Mesothelial cell of epicardium (in vitro differentiated cells): ENCODE data around the gene CLDN10. TPM values are rescaled to one million over a fixed set of nuclear protein-coding genes. Genes with fewer than 3 reads are reported as not detected.
A peak's percentile ranks its signal among the peaks of the same experiment; 100 is the strongest.

ENCODE experiments used
- DNase-seq, 2 experiments: peaks; one replicate each; pipeline ENCODE4 v3.0.0; 2021; ENCODE audit warnings: low spot score in 2 of 2; ENCODE audit not compliant: unreplicated experiment in 2 of 2
- H3K27ac Mint-ChIP-seq: 2 replicates; pipeline ENCODE4 v1.8.0; 2021; ENCODE audit warnings: mixed read lengths
- H3K27me3 Mint-ChIP-seq: 2 replicates; pipeline ENCODE4 v1.8.0; 2021; ENCODE audit warnings: low read depth, mixed read lengths
- H3K36me3 Mint-ChIP-seq: 2 replicates; pipeline ENCODE4 v1.8.0; 2021; ENCODE audit warnings: mixed read lengths
- H3K4me1 Mint-ChIP-seq: 2 replicates; pipeline ENCODE4 v1.8.0; 2021; ENCODE audit warnings: mixed read lengths
- H3K4me3 Mint-ChIP-seq: 2 replicates; pipeline ENCODE4 v1.8.0; 2021; ENCODE audit warnings: mild to moderate bottlenecking, moderate library complexity, mixed read lengths
- H3K9me3 Mint-ChIP-seq: 2 replicates; pipeline ENCODE4 v1.8.0; 2021; ENCODE audit warnings: mixed read lengths
- total RNA-seq: library from RNA; stranded (reverse); gene quantifications from 3 replicates; pipeline ENCODE4 v1.2.1, GENCODE V29; 2021
- TF ChIP-seq, protein P1 (sequence below): fragments of 200-600 bp; sonication (generic); IDR thresholded peaks from one replicate; pipeline ENCODE4 v1.5.0; 2021; ENCODE audit warnings: antibody characterized with exemption; ENCODE audit not compliant: unreplicated experiment

CLDN10 gene
- total RNA-seq, 1 donor from 2014 or later, result 1.5 TPM

DNA sequence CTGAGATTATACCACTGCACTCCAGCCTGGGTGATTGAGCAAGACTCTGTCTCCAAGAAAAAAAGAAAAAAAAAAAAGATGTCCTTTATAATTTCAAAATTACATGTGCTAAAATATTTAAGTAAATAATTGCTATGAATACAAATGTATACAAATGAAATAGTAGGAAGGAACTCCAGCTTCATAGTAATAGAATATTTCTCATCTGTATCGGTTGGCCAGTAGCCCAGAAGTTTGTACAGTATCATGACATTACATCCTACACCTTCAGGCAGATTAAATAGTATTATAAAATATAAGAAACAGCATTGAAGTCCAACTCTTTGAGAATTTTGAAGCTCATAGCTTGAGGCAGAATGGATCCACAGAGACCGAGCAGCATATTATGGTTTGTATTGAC lies 36.5 kb upstream of the CLDN10 start:
- Mint-ChIP-seq H3K27ac (no peak overlapping the region), H3K4me3 (no peak overlapping the region), H3K9me3 (peaks cover 1% of the 10 kb centered on the region), H3K27me3 (peaks cover 8% of the 10 kb centered on the region), H3K4me1 (no peaks in the 10 kb centered on the region), H3K36me3 (no peaks in the 10 kb centered on the region)
- TF ChIP-seq, protein P1, sequence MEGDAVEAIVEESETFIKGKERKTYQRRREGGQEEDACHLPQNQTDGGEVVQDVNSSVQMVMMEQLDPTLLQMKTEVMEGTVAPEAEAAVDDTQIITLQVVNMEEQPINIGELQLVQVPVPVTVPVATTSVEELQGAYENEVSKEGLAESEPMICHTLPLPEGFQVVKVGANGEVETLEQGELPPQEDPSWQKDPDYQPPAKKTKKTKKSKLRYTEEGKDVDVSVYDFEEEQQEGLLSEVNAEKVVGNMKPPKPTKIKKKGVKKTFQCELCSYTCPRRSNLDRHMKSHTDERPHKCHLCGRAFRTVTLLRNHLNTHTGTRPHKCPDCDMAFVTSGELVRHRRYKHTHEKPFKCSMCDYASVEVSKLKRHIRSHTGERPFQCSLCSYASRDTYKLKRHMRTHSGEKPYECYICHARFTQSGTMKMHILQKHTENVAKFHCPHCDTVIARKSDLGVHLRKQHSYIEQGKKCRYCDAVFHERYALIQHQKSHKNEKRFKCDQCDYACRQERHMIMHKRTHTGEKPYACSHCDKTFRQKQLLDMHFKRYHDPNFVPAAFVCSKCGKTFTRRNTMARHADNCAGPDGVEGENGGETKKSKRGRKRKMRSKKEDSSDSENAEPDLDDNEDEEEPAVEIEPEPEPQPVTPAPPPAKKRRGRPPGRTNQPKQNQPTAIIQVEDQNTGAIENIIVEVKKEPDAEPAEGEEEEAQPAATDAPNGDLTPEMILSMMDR, result no peak
- no peak for DNase-seq

DNA sequence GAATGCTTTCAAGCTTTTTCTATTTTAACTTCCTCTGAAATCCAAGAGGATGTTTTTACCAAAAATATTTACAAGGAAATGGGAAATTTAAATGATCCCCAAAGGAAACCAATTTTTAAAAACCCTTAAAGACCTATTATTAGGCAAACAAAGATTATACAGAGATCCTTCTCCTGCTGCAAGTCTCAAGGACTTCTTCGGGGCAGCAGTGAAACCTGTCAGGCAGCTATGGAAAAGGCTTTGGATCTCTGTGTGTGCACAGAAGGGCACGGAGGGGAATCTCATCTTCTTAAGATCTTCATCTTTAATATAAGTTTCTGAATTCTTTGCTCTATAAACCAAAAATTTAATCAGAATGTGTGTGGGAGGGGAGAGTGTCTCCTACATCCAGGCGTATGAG lies 36.0 kb upstream of the CLDN10 start:
- no peak overlapping the region for H3K27ac Mint-ChIP-seq
- H3K36me3 Mint-ChIP-seq, result no peaks in the 10 kb centered on the region
- peaks cover 4% of the 10 kb centered on the region for H3K9me3 Mint-ChIP-seq
- H3K27me3 Mint-ChIP-seq, result peaks cover 8% of the 10 kb centered on the region
- H3K4me3 Mint-ChIP-seq, result no peak overlapping the region
- TF ChIP-seq, protein P1, result no peak
- no peak for DNase-seq
- H3K4me1 Mint-ChIP-seq, result no peaks in the 10 kb centered on the region

DNA sequence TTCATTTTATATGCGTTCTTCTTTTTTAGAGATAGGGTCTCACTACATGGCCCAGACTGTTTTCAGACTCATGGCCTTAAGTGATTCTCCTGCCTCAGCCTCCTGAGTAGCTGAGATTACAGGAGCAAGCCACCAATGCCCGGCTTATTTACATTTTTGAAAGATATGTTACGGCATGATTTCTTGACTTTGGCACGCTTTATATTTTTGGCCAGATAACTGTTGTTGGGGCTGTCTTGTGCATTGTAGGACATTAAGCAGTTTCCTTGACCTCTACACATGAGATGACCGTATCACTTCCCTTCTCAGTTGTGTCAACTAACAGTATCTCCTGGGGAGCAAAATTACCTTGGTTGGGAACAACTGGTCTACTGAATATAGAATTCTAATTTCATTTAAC lies 28.9 kb upstream of the CLDN10 start:
- no peak overlapping the region for H3K4me3 Mint-ChIP-seq
- peaks cover 10% of the 10 kb centered on the region for H3K9me3 Mint-ChIP-seq
- TF ChIP-seq, protein P1, result no peak
- no peaks in the 10 kb centered on the region for H3K36me3 Mint-ChIP-seq
- no peak for DNase-seq
- no peak overlapping the region for H3K27ac Mint-ChIP-seq
- peaks cover 1% of the 10 kb centered on the region for H3K27me3 Mint-ChIP-seq
- no peaks in the 10 kb centered on the region for H3K4me1 Mint-ChIP-seq

DNA sequence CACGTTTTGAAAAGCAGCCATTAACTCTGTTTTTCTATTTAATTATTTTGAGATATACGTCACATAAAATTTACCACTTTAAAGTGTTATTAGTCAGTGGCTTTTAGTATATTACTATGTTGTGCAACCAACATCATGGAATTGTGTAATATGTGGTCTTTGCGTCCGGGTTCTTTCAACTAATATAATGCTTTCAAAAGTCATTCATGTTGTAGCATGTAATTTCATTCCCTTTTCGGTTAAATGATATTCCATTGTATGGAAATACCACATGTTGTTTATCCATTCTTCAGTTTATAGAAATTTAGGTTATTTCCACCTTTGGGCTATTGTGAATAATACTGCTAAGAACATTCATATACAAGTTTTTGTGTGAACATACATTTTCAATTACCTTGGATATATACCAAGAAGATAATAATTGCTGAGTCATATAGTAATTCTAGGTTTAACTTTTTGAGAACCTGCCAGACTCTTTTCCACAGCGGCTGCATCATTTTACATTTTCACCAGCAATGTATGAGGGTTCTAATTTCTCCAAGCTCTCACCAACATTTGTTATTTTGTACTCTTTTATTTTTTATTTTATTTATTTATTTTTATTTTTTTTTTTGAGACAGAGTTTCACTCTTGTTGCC lies 28.1 kb upstream of the CLDN10 start:
- no peak for DNase-seq

DNA sequence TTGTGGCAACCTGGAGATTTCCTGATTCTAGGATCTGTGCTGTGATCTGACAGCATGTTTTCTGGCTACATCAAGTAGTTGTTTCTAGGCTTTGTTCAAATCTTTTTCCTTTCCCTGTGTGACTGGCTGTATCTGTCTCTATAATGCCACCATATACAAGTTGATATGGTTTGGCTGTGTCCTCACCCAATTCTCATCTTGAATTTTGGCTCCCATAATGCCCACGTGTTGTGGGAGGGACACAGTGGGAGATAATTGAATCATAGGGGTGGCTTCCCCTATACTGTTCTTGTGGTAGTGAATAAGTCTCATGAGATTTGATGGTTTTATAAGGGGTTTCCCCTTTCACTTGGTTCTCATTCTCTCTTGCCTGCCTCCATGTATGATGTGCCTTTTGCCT lies 24.6 kb upstream of the CLDN10 start:
- H3K36me3 Mint-ChIP-seq, result no peaks in the 10 kb centered on the region
- no peaks in the 10 kb centered on the region for H3K4me1 Mint-ChIP-seq
- no peaks in the 10 kb centered on the region for H3K9me3 Mint-ChIP-seq
- TF ChIP-seq, protein P1, result no peak
- H3K4me3 Mint-ChIP-seq, result no peak overlapping the region
- no peak for DNase-seq
- H3K27ac Mint-ChIP-seq, result no peak overlapping the region
- H3K27me3 Mint-ChIP-seq, result no peaks in the 10 kb centered on the region

More for the DNA sequence above, 28.1 kb upstream of the CLDN10 start:
- TF ChIP-seq, protein P1, result no peak
- peaks cover 10% of the 10 kb centered on the region for H3K9me3 Mint-ChIP-seq
- no peaks in the 10 kb centered on the region for H3K27me3 Mint-ChIP-seq
- H3K4me1 Mint-ChIP-seq, result no peaks in the 10 kb centered on the region
- no peaks in the 10 kb centered on the region for H3K36me3 Mint-ChIP-seq
- peak overlapping the region; percentile 30 for H3K27ac Mint-ChIP-seq
- H3K4me3 Mint-ChIP-seq, result no peak overlapping the region

DNA sequence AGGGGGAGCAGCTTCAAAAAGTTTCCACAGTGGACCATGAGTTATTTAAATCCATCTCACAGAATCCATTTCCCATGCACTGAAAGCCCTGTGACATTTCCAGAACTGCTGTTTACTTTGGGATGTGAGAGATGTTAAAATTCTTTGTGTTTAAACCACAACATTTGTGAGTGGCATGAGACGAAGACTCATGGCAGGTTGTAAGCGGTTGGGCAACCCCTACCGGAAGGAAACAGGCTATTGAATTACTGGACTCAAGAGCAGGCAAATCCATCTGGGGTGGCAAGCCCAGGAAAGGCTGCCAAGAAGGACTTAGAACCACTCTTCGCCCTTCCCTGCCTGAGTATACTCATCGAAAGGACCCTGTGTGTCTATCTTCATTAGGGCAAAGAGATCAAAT lies 22.3 kb upstream of the CLDN10 start:
- Mint-ChIP-seq H3K27me3 (no peaks in the 10 kb centered on the region), H3K36me3 (no peaks in the 10 kb centered on the region), H3K4me3 (no peak overlapping the region), H3K4me1 (no peaks in the 10 kb centered on the region), H3K27ac (no peak overlapping the region), H3K9me3 (no peaks in the 10 kb centered on the region)
- TF ChIP-seq, protein P1, result no peak
- no peak for DNase-seq
